ENCODE results near the gene RUSF1.
"Not testable (repeated sequence)": the region's sequence is repeated elsewhere in the genome, so short reads cannot be mapped to it uniquely, and the experiment has no call there.

Gene RUSF1

DNA sequence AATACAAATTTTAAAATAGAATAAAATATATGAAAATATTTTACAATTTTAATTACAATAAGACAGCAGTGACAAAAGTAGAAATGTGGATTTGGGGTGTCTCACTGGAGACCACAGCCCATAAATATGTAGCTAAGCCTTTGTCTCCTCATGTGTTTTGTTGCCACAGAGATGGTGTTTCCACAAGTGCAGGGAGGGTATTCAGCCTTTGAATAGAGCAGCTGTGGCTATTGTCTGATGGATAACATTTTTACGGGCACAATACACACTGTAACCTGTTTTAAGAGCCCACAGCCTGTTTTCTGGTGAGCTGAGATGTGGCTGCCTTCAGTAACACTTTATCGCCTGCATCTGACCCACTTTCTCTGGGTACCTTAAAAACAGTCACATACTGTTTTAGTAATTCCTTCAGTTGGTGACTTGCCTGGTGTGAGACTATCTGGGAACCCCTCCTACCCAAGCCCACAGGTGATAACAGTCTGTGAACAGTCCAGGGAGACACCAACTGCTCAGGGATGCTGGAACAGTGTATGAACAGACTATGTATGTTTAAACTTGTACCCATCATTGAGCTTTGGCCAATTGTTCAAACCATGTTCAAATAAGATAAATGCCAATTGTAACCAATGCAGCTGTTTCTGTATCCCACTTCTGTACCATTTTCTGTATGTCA lies 11.7 kb upstream of the RUSF1 start:
- DNase-seq (ENCODE audit: low read depth, low spot score) = no peak

DNA sequence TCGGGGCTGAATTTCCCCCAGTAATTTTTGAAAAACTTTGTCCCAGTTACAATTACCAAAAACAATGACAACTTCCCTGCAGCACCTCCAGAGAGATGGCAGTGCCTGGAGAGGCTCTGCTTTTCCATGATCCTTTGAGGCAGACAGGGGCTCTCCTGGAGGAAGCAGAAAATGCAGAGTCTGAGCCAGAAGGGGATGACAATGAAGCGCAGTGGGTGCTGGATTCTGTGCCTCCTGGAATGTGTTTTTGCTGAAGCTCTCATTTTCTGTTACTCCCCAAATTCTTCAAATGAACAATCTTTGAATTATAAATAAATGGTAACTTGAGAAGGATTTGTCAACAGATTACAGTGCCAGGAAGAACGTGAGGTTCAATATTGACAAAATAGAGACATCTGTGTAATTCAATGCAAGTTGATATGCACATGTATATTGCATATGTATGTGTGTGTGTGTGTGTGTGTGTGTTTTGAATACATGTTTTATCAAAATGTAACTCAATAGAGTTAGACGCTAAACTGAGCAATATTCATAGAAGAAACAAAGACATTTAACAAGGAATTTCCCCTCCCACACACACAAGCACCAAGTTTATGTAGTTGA lies 9.7 kb upstream of the RUSF1 start:
- no peak overlapping the region for H3K27ac ChIP-seq
- DNase-seq (ENCODE audit: low read depth, low spot score) = no peak

More for the DNA sequence above, 11.7 kb upstream of the RUSF1 start:
- H3K27ac ChIP-seq = no peak overlapping the region

- no peak overlapping the region for H3K27ac ChIP-seq
- no peak for DNase-seq (ENCODE audit: low read depth, low spot score)
Measured at GRCh38 chr16:31513884-31514283, 5.7 kb upstream of the RUSF1 start.

- peak; percentile 46 for DNase-seq (ENCODE audit: low read depth, low spot score)
- H3K27ac ChIP-seq = no peak overlapping the region
Measured at GRCh38 chr16:31513126-31513525, 4.9 kb upstream of the RUSF1 start.

GRCh38 chr16:31508706-31509195 lies 560 bp upstream of the RUSF1 start:
- DNase-seq (ENCODE audit: low read depth, low spot score) = no peak
- H3K27ac ChIP-seq = peak overlapping the region; percentile 69

DNA sequence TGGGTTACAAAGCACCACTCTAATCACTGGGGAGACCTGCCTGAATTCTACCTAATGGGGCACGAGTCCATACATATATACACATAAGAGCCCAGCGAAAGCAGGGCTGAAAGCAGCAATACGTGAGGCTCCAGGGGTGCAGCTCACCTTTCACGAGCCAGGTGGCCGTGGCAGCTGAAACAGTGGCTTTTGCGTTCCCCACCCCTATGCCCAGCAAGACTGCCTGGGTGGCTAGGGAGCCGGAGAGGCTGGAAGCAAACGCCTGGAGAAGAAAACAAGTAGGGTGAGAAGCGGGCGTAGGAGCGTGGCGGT lies 618 bp downstream of the RUSF1 start:
- DNase-seq (ENCODE audit: low read depth, low spot score) = no peak
- peak overlapping the region; percentile 69 for H3K27ac ChIP-seq

DNA sequence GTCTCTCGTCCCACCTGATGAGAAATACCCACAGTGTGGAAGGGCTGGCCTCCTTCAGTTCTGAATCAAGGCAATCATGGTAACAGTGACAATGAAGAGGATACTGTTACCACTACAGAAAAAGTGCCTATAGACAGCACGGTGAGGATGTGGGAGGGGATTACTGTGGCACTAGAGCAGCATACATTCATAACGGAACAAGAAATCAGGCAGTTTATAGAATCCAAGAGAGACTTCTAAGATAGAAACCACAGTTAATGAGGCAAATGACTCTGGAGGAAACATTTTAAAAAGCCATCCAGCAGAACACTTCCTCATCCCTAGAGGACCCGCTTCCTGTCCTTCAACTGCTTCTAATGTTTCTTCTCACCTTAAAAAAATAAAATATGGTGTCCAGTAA lies 2.7 kb downstream of the RUSF1 start:
- no peak overlapping the region for H3K27ac ChIP-seq
- DNase-seq (ENCODE audit: low read depth, low spot score) = no peak

- no peak for DNase-seq (ENCODE audit: low read depth, low spot score)
Measured at GRCh38 chr16:31504159-31504558, 4.0 kb downstream of the RUSF1 start.

DNA sequence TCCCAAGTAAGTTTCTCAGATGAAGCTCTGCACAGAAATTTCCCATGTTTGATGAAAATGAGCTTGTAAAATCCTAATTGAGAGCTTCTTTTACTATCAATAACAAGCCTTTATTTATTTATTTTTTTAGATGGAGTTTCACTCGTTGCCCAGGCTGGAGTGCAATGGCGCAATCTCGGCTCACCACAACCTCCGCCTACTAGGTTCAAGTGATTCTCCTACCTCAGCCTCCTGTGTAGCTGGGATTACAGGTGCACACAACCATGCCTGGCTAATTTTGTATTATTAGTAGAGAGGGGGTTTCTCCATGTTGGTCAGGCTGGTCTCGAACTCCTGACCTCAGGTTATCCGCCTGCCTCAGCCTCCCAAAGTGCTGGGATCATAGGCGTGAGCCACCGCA lies 4.6 kb downstream of the RUSF1 start:
- H3K27ac ChIP-seq; DNase-seq (ENCODE audit: low read depth, low spot score): not testable (repeated sequence)

More at GRCh38 chr16:31504159-31504558, 4.0 kb downstream of the RUSF1 start:
- H3K27ac ChIP-seq = no peak overlapping the region

DNA sequence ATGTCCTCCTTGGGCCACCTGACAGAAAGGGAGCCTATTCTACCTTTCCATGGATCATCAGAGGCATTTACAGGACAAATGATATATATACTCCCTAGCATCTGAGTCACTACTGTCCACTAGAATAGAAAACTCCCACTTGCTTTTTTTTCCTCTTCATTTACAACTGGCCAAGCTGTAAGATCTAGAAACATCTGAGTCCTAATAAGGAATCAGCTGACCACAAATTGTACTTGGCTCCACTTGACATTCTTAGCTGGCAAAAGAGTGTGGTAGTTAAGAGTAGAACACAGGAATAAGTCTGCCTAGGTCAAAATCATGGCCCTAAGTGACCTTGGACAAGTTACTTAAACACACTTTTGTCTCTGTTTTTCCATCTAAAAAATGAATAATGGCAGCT lies 5.2 kb downstream of the RUSF1 start:
- H3K27ac ChIP-seq = no peak overlapping the region
- no peak for DNase-seq (ENCODE audit: low read depth, low spot score)

DNA sequence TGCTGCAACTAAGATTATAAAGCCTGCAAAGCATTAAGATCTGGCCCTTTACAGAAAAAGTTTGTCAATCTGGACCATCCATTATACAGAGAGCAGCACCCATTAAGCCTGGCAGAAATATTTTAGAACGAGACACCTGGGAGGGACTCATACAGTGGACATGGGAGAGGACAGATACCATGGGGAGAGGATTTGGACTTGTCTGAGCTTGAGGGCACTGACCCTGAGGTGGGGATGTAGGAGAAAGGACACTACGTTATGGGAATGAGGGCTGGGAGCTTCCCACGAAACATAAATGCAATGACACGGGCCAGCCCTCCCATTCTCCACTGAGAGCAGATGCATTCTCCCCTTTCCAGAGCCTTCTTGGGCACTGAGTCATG lies 6.2 kb downstream of the RUSF1 start:
- no peak for DNase-seq (ENCODE audit: low read depth, low spot score)
- no peak overlapping the region for H3K27ac ChIP-seq

DNA sequence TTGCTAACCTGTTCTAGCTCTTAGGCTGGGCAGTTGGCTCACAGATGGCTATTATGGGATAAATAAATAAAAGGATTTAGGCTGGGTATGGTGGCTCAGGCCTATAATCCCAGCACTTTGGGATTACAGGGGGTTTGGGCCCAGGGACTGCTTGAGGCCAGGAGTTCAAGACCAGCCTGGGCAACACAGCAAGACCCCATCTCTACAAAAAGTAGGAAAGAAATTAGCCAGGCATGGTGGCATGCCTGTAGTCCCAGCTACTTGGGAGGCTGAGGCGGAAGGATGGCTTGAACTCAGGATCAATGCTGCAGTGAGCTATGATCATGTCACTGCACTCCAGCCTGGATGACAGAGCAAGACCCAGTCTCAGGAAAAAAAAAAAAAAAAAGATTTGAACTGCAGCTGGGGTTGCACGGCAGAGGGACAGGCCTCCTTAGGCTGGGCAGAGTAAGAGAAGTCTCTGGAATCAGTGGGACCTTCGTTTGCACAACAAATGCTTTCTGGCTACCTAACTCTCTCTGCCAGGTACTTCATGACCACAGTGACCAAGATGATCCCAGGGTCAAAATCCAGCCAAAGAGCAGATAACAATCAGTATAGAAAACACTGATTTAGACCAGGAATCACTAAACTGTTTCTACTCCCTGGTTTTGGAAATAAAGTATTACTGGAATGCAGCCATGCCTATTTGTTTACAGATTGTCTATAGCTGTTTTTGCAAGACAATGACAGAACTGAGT lies 6.8 kb downstream of the RUSF1 start:
- H3K27ac ChIP-seq = no peak overlapping the region
- DNase-seq (ENCODE audit: low read depth, low spot score) = no peak

GRCh38 chr16:31499928-31500327 lies 8.3 kb downstream of the RUSF1 start:
- no peak overlapping the region for H3K27ac ChIP-seq
- DNase-seq (ENCODE audit: low read depth, low spot score) = no peak

DNA sequence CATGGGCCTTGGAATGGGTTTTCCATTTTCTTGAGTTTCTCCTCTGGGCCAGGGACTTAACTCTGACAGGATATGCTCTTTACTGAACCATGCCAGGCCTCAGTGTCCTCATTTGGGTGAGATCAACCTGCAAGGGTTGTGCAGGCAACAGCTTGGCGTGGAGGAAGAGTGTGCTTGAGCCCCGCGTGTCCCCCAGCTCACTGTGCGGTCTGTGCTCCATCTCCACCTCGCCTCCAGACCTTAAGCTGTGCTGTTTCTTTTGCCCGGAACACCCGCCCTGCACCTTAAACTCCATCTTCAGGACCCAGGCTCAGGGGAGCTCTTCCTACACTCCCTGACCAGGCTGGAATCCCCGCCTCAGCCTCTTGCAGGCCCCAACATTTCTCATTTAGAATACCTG lies 9.7 kb downstream of the RUSF1 start:
- H3K27ac ChIP-seq = no peak overlapping the region
- DNase-seq (ENCODE audit: low read depth, low spot score) = no peak

- no peak for DNase-seq (ENCODE audit: low read depth, low spot score)
- no peak overlapping the region for H3K27ac ChIP-seq
Measured at GRCh38 chr16:31496670-31497069, 11.5 kb downstream of the RUSF1 start.

- no peak overlapping the region for H3K27ac ChIP-seq
- DNase-seq (ENCODE audit: low read depth, low spot score) = no peak
Measured at GRCh38 chr16:31493506-31494125, 14.6 kb downstream of the RUSF1 start.

GRCh38 chr16:31491778-31492418 lies 16.3 kb downstream of the RUSF1 start:
- no peak for DNase-seq (ENCODE audit: low read depth, low spot score)

DNA sequence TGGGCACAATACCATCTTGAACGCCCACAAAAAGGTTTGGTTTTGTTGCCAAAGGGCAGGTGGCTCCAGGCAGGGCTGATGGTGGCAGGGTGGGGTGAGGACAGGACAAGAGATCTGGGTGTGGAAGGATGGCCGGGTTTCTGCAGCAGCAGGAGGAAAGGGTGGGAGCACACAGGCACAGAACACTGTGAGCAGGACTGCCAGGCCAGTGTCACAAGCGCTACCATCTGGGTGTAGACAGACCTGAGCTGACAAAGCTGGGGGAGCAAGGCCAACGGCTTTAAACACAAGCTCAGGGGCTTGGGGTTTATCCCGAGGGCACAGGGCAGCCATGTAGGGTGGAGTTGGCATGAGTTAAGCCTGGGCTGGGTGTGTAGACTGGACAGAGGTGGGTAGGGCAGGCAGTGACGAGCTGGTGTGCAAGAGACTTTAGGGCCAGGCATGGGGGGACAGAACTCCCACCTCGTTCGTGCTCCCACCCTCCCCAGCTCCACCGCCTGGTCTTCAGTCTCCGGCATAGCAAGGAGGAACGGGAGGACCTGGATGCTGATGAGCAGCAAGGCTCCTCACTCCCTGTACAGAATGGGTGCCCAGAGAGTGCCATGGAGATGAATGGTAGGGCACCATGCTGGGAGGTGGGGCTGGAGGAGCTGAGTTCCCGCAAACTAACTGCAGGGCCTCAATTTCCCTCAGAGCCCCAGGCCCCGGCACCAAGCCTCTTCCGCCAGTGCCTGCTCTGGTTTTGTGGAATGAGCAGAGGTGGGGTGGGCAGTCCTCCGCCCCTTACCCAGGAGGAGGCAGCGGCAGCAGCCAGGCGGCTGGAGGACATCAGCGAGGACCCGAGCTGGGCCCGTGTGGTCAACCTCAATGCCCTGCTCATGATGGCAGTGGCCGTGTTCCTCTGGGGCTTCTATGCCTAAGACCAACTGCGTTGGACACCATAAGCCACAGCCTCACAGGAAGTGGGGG lies 18.3 kb downstream of the RUSF1 start:
- no peak for DNase-seq (ENCODE audit: low read depth, low spot score)
- H3K27ac ChIP-seq = no peak overlapping the region

More at GRCh38 chr16:31491778-31492418, 16.3 kb downstream of the RUSF1 start:
- no peak overlapping the region for H3K27ac ChIP-seq

DNA sequence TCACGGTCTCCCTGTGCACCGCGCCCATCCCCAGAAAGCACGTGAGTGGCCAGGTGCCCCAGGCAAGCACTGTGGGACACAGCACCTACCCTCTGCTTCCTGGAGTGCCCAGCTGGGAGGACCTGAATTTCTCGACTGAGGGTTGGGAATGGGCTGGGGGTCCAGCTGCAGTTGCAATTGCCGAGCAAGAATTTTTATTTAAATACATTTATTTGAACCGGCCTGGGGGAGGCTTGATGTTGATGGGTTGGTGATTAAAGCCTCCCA lies 19.0 kb downstream of the RUSF1 start:
- H3K27ac ChIP-seq = no peak overlapping the region
- DNase-seq (ENCODE audit: low read depth, low spot score) = no peak

Data from epithelial cell of prostate (primary cell).